AG04449 (cell line): ENCODE measurements around the gene ANKRD34C.
"Not testable (repeated sequence)": the region's sequence is repeated elsewhere in the genome, so short reads cannot be mapped to it uniquely, and the experiment has no call there.

ENCODE experiments used
- CTCF ChIA-PET: fragments of 350-600 bp; formaldehyde crosslinking; extraction: SDS; loops from one replicate; lab custom pipeline; 2021; ENCODE audit warnings: antibody characterized with exemption; lab: Yijun Ruan, JAX
- POLR2A ChIA-PET: fragments of 400-600, 350-600 bp; formaldehyde crosslinking; extraction: SDS; loops from one replicate; lab custom pipeline; 2020; ENCODE audit warnings: antibody characterized with exemption, inconsistent platforms; lab: Yijun Ruan, JAX
- DNase-seq: peaks from one replicate; pipeline ENCODE4 v3.0.0-alpha.2; 2010; ENCODE audit warnings: low read depth, low spot score
- H3K4me3 ChIP-seq: 2 replicates; pipeline ENCODE4 v1.5.1; 2011; ENCODE audit warnings: low read depth, mild to moderate bottlenecking, control low read depth, low read length
- TF ChIP-seq, protein P1 (sequence below): IDR thresholded peaks from one replicate; pipeline ENCODE4 v1.5.1; 2011; ENCODE audit warnings: mild to moderate bottlenecking, moderate library complexity, low read length, control low read depth, inconsistent platforms; ENCODE audit not compliant: insufficient read depth; ENCODE audit errors: missing control alignments

ANKRD34C gene

DNA sequence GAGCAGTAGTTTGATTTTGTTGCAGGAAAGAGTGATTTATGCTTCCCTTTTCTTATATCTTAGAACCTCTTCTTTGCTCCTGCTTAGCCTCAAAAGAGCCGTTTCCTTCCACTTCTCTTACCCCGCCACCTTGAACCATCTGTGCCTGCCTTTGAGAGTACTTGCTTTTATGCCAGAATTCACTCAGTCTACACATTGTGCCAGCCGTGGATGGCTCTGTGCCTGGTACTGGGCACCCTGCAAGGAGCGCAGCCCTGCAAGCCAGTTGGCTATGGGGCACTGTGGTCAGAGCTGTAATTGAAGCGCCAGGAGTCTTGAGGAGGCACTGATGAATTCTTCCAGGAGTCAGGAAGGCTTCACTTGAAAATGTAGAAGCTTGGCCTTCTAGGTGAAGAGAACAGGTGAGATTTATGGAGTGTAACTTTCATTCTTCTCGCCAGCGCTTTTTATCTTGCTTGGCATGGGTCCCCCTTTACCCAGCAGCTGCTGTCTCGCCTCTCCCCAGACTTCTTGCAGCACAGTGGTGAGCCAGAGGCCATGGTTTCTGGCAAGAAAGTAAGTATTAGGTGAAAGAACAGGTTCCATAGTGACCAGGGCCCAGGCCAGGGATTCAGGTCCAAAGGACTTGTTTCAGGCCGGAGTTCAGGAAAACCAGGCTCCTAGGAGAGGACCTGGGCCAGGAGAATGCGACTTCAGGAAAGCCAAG lies 33.3 kb downstream of the ANKRD34C start:
- CTCF ChIA-PET, result interaction anchor here (1.5 to 1.9 kb wide), 2 partner anchors 24 kb away, joined by 5 to 7 read pairs; no protein-coding TSS in a partner anchor
- POLR2A ChIA-PET, result no interaction called here
- TF ChIP-seq, protein P1, sequence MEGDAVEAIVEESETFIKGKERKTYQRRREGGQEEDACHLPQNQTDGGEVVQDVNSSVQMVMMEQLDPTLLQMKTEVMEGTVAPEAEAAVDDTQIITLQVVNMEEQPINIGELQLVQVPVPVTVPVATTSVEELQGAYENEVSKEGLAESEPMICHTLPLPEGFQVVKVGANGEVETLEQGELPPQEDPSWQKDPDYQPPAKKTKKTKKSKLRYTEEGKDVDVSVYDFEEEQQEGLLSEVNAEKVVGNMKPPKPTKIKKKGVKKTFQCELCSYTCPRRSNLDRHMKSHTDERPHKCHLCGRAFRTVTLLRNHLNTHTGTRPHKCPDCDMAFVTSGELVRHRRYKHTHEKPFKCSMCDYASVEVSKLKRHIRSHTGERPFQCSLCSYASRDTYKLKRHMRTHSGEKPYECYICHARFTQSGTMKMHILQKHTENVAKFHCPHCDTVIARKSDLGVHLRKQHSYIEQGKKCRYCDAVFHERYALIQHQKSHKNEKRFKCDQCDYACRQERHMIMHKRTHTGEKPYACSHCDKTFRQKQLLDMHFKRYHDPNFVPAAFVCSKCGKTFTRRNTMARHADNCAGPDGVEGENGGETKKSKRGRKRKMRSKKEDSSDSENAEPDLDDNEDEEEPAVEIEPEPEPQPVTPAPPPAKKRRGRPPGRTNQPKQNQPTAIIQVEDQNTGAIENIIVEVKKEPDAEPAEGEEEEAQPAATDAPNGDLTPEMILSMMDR, result no peak
- DNase-seq, result no peak
- H3K4me3 ChIP-seq, result no peak overlapping the region

GRCh38 chr15:79316864-79317263 lies 34.3 kb downstream of the ANKRD34C start:
- TF ChIP-seq, protein P1, result no peak
- DNase-seq, result no peak
- POLR2A ChIA-PET, result no interaction called here
- CTCF ChIA-PET, result interaction anchor here (1.5 kb wide), 1 partner anchor 23 kb away, joined by 5 read pairs; no protein-coding TSS in a partner anchor
- no peak overlapping the region for H3K4me3 ChIP-seq

DNA sequence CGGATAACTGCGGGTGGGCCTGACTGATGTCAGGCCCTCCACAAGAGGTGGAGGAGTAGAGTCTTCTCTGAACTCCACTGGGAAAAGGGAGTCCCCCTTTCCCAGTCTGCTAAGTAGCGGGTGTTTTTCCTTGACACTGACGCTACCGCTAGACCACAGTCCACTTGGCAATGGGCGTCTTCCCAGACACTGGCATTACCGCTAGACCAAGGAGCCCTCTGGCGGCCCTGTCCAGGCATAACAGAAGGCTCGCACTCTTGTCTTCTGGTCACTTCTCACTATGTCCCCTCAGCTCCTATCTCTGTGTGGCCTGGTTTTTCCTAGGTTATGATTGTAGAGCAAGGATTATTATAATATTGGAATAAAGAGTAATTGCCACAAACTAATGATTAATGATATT lies 37.5 kb downstream of the ANKRD34C start:
- POLR2A ChIA-PET, DNase-seq, H3K4me3 ChIP-seq: not testable (repeated sequence)
- CTCF ChIA-PET, result interaction anchor here (2.7 kb wide), 1 partner anchor 20 kb away, joined by 8 read pairs; no protein-coding TSS in a partner anchor

GRCh38 chr15:79321876-79322275 lies 39.4 kb downstream of the ANKRD34C start:
- H3K4me3 ChIP-seq, result no peak overlapping the region
- ChIA-PET CTCF (interaction anchor here (1.1 to 10.8 kb wide), 3 partner anchors 13 to 274 kb away, joined by 3 to 76 read pairs (median 3); no protein-coding TSS in a partner anchor), POLR2A (no interaction called here)
- TF ChIP-seq, protein P1, result no peak
- DNase-seq, result no peak

GRCh38 chr15:79322306-79322705 lies 39.8 kb downstream of the ANKRD34C start:
- DNase-seq, result no peak
- TF ChIP-seq, protein P1, result no peak
- ChIA-PET POLR2A (no interaction called here), CTCF (interaction anchor here (1.1 to 10.8 kb wide), 2 partner anchors 12 to 17 kb away, joined by 3 to 76 read pairs; no protein-coding TSS in a partner anchor)
- H3K4me3 ChIP-seq, result no peak overlapping the region

- ChIA-PET CTCF (interaction anchor here (10.8 kb wide), 1 partner anchor 16 kb away, joined by 76 read pairs; no protein-coding TSS in a partner anchor), POLR2A (no interaction called here)
- H3K4me3 ChIP-seq, result no peak overlapping the region
- DNase-seq, result no peak
- TF ChIP-seq, protein P1, result no peak
Observed at GRCh38 chr15:79322945-79323344, 40.4 kb downstream of the ANKRD34C start.
